Fibroblast of upper back skin (primary cell): ENCODE data around the gene PLCD3.

Source experiments
- DNase-seq: peaks from one replicate; pipeline ENCODE4 v3.0.0-alpha.2; 2013

PLCD3 gene

DNA sequence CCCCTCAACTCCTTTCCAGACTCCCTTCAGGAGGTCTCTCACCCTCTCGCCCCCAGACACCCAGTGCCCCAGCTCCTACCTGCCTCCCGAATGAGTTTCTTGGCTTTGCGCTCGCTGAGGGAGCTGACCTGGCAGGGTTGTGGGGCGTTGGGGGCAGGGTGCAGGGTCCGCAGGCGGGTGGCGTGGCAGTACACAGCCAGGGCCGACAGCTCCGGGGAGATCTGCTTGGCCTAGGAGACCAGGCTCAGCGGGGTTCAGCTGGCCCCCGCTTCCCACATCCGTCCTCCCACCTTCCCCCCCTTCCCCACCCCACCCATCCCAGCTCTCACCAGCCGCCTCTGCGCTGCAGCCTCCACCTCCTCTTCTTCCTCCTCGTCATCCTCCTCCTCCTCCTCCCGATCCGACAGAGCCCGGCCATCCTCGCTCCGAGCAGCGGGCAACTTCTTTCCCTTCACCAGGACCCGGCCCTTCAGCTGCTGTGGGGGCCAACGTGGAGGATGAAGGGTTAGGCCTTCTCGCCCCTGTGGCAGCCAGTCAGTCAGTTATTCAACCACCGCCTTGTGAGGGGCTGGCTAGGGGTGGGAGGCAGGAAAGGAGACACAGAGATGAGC is 17.2 kb downstream of the PLCD3 start:
- no peak for DNase-seq

GRCh38 chr17:45114117-45114932 is 18.0 kb downstream of the PLCD3 start:
- no peak for DNase-seq

- no peak for DNase-seq
Observed at GRCh38 chr17:45113424-45113754, 18.9 kb downstream of the PLCD3 start.

- DNase-seq, result no peak
Observed at GRCh38 chr17:45112559-45113423, 19.5 kb downstream of the PLCD3 start.

DNA sequence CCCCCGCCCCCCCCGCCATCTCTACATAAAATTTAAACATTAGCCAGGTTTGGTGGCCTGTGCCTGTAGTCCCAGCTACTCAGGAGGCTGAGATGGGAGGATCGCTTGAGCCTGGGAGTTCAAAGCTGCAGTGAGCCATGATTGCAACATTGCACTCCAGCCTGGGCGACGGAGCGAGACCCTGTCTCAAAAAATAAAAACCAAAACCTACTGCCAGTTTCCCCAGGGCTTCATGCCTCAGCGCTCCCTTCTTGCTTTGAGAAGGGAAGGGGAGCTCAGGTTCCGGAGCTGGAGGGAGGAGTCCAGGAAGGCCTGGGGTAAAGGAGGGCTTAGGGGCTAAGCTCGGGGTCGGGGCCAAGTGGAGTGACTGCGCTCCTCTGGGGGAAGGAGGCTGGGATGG is 20.5 kb downstream of the PLCD3 start:
- DNase-seq, result no peak

- DNase-seq, result no peak
Observed at GRCh38 chr17:45110676-45111611, 21.4 kb downstream of the PLCD3 start.

- no peak for DNase-seq
Observed at GRCh38 chr17:45108595-45109521, 23.5 kb downstream of the PLCD3 start.

DNA sequence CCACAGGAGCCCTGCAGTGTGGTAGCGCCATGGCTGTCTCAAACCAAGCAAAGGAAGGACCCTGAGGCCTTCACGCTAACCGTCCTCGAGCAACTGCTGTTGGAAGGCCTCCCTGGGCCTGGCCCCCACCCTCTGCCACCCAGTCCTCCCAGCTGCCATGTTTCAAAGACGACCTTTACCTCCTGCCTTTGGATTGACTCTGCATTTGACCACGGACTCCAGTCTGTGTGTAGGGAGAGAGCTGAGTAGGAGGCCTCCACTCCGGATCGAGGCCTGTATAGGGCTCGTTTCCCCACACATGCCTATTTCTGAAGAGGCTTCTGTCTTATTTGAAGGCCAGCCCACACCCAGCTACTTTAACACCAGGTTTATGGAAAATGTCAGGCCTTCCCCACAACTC is 24.3 kb downstream of the PLCD3 start:
- no peak for DNase-seq

GRCh38 chr17:45107293-45108010 is 24.9 kb downstream of the PLCD3 start:
- DNase-seq, result no peak

GRCh38 chr17:45106582-45106981 is 25.7 kb downstream of the PLCD3 start:
- no peak for DNase-seq

- no peak for DNase-seq
Observed at GRCh38 chr17:45106096-45106495, 26.2 kb downstream of the PLCD3 start.

GRCh38 chr17:45104907-45105624 is 27.2 kb downstream of the PLCD3 start:
- no peak for DNase-seq

DNA sequence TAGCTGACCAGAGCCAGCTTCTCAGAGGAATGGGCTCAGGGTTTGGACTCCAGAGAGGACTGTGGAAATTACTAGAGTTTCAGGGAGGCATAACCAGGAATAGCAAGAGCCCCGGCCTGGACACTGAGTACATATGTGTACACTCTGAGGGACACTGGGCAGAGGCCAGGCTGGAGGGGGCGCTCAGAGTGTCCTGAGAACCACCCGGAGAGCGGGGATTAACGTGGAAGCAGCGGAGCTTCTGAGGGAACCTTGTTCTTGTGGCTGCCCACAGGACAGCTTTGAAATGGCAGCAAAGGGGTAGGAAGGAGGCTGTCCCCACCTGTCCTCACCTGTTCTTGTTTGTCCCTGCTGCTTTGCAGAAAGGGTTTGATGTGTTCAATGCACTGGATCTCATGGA is 27.8 kb downstream of the PLCD3 start:
- no peak for DNase-seq

DNA sequence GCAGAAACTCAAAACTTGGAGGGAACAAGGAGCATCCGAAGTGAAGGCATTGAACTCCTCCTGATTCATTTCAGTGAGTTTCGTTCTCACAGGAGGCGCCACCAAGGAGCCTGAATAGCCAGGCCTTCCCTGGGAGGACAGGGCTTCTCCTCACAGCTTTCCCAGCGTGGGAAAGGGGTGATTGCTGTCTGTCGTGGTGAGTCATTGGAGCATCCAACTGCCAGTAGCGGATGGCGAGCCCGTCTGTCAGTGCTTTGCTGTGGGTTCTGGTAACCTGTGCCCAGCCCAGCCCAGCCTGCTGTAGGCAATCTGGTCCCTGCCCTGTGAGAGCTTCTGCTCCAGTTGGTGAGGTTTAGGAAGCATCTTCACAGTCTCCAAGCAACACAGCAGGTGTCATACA is 28.3 kb downstream of the PLCD3 start:
- DNase-seq, result no peak

DNA sequence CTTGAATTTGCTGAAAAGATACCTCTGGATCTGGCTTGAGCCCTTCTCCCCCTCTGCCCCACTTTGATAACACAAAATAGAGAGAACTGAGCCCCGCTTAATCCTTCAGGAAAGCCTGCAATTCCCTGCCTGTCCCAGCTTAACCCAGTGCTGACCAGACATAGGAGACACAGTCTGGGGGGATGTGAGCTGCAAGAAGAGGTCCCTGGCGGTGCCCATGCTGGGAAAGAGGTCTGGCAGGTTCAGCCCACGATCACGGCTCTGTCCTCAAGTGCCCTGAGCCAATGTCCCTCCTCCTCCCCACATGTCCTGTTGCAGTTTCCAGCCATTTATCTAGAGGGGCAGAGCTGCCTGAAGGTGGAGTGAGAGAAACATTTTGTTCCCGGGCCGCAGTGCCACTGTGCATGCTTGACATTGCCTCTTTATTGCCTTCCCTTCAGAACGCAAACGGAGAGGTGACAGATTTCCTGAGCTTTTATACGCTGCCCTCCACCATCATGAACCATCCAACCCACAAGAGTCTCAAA is 29.0 kb downstream of the PLCD3 start:
- DNase-seq, result no peak

- no peak for DNase-seq
Observed at GRCh38 chr17:45102856-45103255, 29.5 kb downstream of the PLCD3 start.

GRCh38 chr17:45101883-45102811 is 30.2 kb downstream of the PLCD3 start:
- DNase-seq, result no peak

GRCh38 chr17:45101546-45101882 is 30.8 kb downstream of the PLCD3 start:
- no peak for DNase-seq
